ENCODE measurements around the gene NMNAT3. TPM values are rescaled to one million over a fixed set of nuclear protein-coding genes. Genes with fewer than 3 reads are reported as not detected.

The NMNAT3 gene
- total RNA-seq, 1 experiment from 2014 or later = 4.6 TPM

GRCh38 chr3:139602003-139602402, 75.8 kb downstream of the NMNAT3 start (continued):
- TF ChIP-seq ZBTB21 (CRISPR knock-in tag; IDR thresholded peaks at IDR 0.05; ENCODE audit: borderline replicate concordance) (no peak), OVOL2 (CRISPR knock-in tag; IDR thresholded peaks at IDR 0.05; ENCODE audit: borderline replicate concordance) (no peak), RELA (CRISPR knock-in tag; IDR thresholded peaks at IDR 0.05; ENCODE audit: borderline replicate concordance) (no peak), TP53 (CRISPR knock-in tag; IDR thresholded peaks at IDR 0.05) (no peak), ZNF263 (CRISPR knock-in tag; IDR thresholded peaks at IDR 0.05; ENCODE audit: low read depth) (no peak), ZBTB43 (CRISPR knock-in tag; IDR thresholded peaks at IDR 0.05) (no peak), FOXP1 (CRISPR knock-in tag; IDR thresholded peaks at IDR 0.05; ENCODE audit: borderline replicate concordance) (no peak)

GRCh38 chr3:139601191-139601961, 76.4 kb downstream of the NMNAT3 start:
- no peaks in the 10 kb centered on the region for H3K36me3 Mint-ChIP-seq
- H3K27me3 Mint-ChIP-seq (ENCODE audit: low read depth) = no peaks in the 10 kb centered on the region
- TF ChIP-seq PRRX2 (CRISPR knock-in tag; IDR thresholded peaks at IDR 0.05) = no peak
- no peak for TF ChIP-seq ERG (CRISPR knock-in tag; IDR thresholded peaks at IDR 0.05)
- no peak for TF ChIP-seq SMAD3 (CRISPR knock-in tag; IDR thresholded peaks at IDR 0.05; ENCODE audit: borderline replicate concordance)
- TF ChIP-seq CTCF (IDR thresholded peaks at IDR 0.05) = no peak
- TF ChIP-seq MAX (CRISPR knock-in tag; IDR thresholded peaks at IDR 0.05) = no peak
- TF ChIP-seq IRF1 (CRISPR knock-in tag; IDR thresholded peaks at IDR 0.05) = no peak
- TF ChIP-seq PRDM15 (CRISPR knock-in tag; IDR thresholded peaks at IDR 0.05) = no peak
- no peak for TF ChIP-seq GABPB1 (CRISPR knock-in tag; IDR thresholded peaks at IDR 0.05)
- no peaks in the 10 kb centered on the region for H3K9me3 Mint-ChIP-seq
- no peak overlapping the region for H3K4me3 Mint-ChIP-seq
- DNase-seq (ENCODE audit: low spot score) (no peak), ATAC-seq (no peak)
- peaks cover 26% of the 10 kb centered on the region for H3K4me1 Mint-ChIP-seq
- CTCF ChIA-PET = interaction anchor here (1.0 to 1.9 kb wide), 2 partner anchors 117 to 334 kb away, joined by 3 to 4 read pairs; partner anchors contain the start of gene CLSTN2
- H3K27ac Mint-ChIP-seq = no peak overlapping the region; the same call in 1 of the 2 replicates
- POLR2A ChIA-PET = interaction anchor here (0.5 kb wide), 1 partner anchor 336 kb away, joined by 3 read pairs; no protein-coding TSS in a partner anchor

Measured in WTC11 (cell line).